Measurements from ENCODE around the gene GULP1. TPM values are rescaled to one million over a fixed set of nuclear protein-coding genes. Genes with fewer than 3 reads are reported as not detected.

Gene GULP1
- total and polyA plus RNA-seq, 2 experiments from 2014 or later = 94.6 to 181 TPM

DNA sequence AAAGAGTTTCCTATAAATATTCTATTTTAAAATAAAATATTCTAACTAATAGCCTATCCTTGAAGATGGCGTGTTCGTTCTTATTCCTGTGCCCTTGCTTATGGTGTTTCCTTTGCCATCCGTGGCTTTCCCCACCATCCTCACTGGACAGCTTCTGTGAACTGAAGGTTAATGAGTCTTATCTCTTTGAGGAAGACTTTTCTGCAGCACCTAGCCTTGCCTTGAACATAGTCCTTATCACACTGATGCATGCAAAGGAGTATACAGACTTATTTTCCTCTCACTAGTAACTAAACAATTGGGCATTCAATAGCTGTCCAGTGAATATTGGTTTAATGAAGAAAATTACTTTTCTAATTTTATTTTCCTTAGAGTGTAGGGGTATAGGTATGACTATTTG, 88.1 kb downstream of the GULP1 start (continued):
- TF ChIP-seq CTCF (conservative IDR thresholded peaks at IDR 0.05; ENCODE audit: low read depth in 2 of 2) = no peak

- Mint-ChIP-seq H3K4me1 (peaks cover 21% of the 10 kb centered on the region), H3K4me3 (no peak overlapping the region), H3K36me3 (ENCODE audit: low read depth) (peaks cover 33% of the 10 kb centered on the region), H3K9me3 (peaks cover 26% of the 10 kb centered on the region), H3K27me3 (ENCODE audit: insufficient read depth, low read depth, poor library complexity) (peaks cover 2% of the 10 kb centered on the region), H3K27ac (peak overlapping the region; percentile 42)
- TF ChIP-seq, protein P1, sequence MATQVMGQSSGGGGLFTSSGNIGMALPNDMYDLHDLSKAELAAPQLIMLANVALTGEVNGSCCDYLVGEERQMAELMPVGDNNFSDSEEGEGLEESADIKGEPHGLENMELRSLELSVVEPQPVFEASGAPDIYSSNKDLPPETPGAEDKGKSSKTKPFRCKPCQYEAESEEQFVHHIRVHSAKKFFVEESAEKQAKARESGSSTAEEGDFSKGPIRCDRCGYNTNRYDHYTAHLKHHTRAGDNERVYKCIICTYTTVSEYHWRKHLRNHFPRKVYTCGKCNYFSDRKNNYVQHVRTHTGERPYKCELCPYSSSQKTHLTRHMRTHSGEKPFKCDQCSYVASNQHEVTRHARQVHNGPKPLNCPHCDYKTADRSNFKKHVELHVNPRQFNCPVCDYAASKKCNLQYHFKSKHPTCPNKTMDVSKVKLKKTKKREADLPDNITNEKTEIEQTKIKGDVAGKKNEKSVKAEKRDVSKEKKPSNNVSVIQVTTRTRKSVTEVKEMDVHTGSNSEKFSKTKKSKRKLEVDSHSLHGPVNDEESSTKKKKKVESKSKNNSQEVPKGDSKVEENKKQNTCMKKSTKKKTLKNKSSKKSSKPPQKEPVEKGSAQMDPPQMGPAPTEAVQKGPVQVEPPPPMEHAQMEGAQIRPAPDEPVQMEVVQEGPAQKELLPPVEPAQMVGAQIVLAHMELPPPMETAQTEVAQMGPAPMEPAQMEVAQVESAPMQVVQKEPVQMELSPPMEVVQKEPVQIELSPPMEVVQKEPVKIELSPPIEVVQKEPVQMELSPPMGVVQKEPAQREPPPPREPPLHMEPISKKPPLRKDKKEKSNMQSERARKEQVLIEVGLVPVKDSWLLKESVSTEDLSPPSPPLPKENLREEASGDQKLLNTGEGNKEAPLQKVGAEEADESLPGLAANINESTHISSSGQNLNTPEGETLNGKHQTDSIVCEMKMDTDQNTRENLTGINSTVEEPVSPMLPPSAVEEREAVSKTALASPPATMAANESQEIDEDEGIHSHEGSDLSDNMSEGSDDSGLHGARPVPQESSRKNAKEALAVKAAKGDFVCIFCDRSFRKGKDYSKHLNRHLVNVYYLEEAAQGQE (IDR thresholded peaks at IDR 0.05; ENCODE audit: unreplicated experiment) = no peak
- H3K36me3 ChIP-seq (ENCODE audit: insufficient read depth) = peaks cover 17% of the 10 kb centered on the region
- peaks cover 5% of the 10 kb centered on the region for H4K20me1 ChIP-seq (replicated peaks; ENCODE audit: insufficient read depth)
- no peaks in the 10 kb centered on the region; the same call in 1 of the 2 replicates for H3F3A ChIP-seq (replicated peaks; ENCODE audit: low read depth)
- no peak overlapping the region for H3K4me2 ChIP-seq
- H2AFZ ChIP-seq = no peak overlapping the region
- H3K27ac ChIP-seq (ENCODE audit: low read depth) = peak overlapping the region; percentile 68
- no peaks in the 10 kb centered on the region for H3K9me2 ChIP-seq (ENCODE audit: insufficient read depth)
- no peaks in the 10 kb centered on the region; the same call in none of the 2 replicates for H3K4me1 ChIP-seq (ENCODE audit: insufficient read depth)
- ATAC-seq = no peak
- no peak for DNase-seq (ENCODE audit: low spot score)
- peaks cover 86% of the 10 kb centered on the region for H3K79me2 ChIP-seq (replicated peaks; ENCODE audit: insufficient read depth)
- no peaks in the 10 kb centered on the region for H3K27me3 ChIP-seq (ENCODE audit: insufficient read depth)
- no peak overlapping the region for H3K4me3 ChIP-seq
Observed at GRCh38 chr2:188380280-188380679, 88.6 kb downstream of the GULP1 start.

GRCh38 chr2:188381614-188382013, 89.9 kb downstream of the GULP1 start:
- Histone ChIP-seq H3K4me2 (no peak overlapping the region), H2AFZ (no peak overlapping the region), H3K4me3 (no peak overlapping the region), H3K4me1 (ENCODE audit: insufficient read depth) (no peaks in the 10 kb centered on the region; the same call in none of the 2 replicates), H3K9me2 (ENCODE audit: insufficient read depth) (no peaks in the 10 kb centered on the region), H3F3A (replicated peaks; ENCODE audit: low read depth) (0 out of 2 replicates have a peak, but pooled peaks cover 3% of the 10 kb centered on the region), H3K36me3 (ENCODE audit: insufficient read depth) (peaks cover 25% of the 10 kb centered on the region), H4K20me1 (replicated peaks; ENCODE audit: insufficient read depth) (peaks cover 5% of the 10 kb centered on the region), H3K27me3 (ENCODE audit: insufficient read depth) (no peaks in the 10 kb centered on the region), H3K79me2 (replicated peaks; ENCODE audit: insufficient read depth) (peaks cover 84% of the 10 kb centered on the region), H3K27ac (ENCODE audit: low read depth) (peak overlapping the region; percentile 4; the same call in 1 of the 2 replicates)
- H3K4me3 Mint-ChIP-seq = no peak overlapping the region
- no peak overlapping the region for H3K27ac Mint-ChIP-seq
- TF ChIP-seq JUNB (IDR thresholded peaks at IDR 0.05; ENCODE audit: unreplicated experiment) (no peak), ZNF114 (CRISPR knock-in tag; IDR thresholded peaks at IDR 0.05) (no peak), ZNF462 (CRISPR knock-in tag; IDR thresholded peaks at IDR 0.05) (no peak), EZH2phosphoT487 (IDR thresholded peaks at IDR 0.05; ENCODE audit: unreplicated experiment) (no peak), ZNF331 (CRISPR knock-in tag; IDR thresholded peaks at IDR 0.05; ENCODE audit: low read depth) (no peak)
- peaks cover 16% of the 10 kb centered on the region for H3K4me1 Mint-ChIP-seq
- H3K36me3 Mint-ChIP-seq (ENCODE audit: low read depth) = peaks cover 45% of the 10 kb centered on the region
- ATAC-seq (no peak), DNase-seq (ENCODE audit: low spot score) (no peak)
- H3K9me3 Mint-ChIP-seq = peaks cover 34% of the 10 kb centered on the region
- H3K27me3 Mint-ChIP-seq (ENCODE audit: insufficient read depth, low read depth, poor library complexity) = peaks cover 6% of the 10 kb centered on the region

Measured in GM23338 (cell line).